Measurements from ENCODE around the gene SNURF.

The SNURF gene, protein sequence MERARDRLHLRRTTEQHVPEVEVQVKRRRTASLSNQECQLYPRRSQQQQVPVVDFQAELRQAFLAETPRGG

DNA sequence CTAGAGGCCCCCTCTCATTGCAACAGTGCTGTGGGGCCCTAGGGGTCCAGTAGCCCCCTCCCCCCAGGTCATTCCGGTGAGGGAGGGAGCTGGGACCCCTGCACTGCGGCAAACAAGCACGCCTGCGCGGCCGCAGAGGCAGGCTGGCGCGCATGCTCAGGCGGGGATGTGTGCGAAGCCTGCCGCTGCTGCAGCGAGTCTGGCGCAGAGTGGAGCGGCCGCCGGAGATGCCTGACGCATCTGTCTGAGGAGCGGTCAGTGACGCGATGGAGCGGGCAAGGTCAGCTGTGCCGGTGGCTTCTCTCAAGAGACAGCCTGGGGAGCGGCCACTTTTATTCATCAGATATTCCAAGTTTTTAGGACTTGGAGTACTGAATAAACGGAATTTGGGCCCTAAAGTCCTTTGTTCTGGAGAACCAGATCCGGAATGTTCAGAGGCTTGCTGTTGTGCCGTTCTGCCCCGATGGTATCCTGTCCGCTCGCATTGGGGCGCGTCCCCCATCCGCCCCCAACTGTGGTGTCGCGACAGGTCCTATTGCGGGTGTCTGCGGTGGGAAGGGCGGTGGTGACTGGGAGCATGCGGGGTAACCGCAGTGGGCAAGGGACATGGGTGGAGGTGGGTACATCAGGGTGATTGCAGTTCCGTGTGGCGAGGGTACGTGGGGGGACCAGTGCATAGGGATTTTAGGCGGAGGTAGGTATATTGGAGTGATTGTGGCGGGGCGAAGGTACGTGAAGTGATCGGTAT is at the start of gene SNURF, which contains the start of gene SNRPN:
Gene SNURF, plus strand, starts transcription at position 205 of the 748 bp plus-strand sequence. Its CDS starts 62 bp downstream, at position 267.
Gene SNRPN, plus strand, starts transcription at position 205 of the 748 bp plus-strand sequence. CDS start 19,467 bp downstream, outside the sequence.
- TF ChIP-seq EZH2phosphoT487 (IDR thresholded peaks at IDR 0.05; ENCODE audit: borderline replicate concordance, low read length), result no peak
- TF ChIP-seq, protein P1, sequence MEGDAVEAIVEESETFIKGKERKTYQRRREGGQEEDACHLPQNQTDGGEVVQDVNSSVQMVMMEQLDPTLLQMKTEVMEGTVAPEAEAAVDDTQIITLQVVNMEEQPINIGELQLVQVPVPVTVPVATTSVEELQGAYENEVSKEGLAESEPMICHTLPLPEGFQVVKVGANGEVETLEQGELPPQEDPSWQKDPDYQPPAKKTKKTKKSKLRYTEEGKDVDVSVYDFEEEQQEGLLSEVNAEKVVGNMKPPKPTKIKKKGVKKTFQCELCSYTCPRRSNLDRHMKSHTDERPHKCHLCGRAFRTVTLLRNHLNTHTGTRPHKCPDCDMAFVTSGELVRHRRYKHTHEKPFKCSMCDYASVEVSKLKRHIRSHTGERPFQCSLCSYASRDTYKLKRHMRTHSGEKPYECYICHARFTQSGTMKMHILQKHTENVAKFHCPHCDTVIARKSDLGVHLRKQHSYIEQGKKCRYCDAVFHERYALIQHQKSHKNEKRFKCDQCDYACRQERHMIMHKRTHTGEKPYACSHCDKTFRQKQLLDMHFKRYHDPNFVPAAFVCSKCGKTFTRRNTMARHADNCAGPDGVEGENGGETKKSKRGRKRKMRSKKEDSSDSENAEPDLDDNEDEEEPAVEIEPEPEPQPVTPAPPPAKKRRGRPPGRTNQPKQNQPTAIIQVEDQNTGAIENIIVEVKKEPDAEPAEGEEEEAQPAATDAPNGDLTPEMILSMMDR (IDR thresholded peaks at IDR 0.05; ENCODE audit: low read depth, low read length, poor library complexity, severe bottlenecking), result no peak
- Histone ChIP-seq H4K20me1 (ENCODE audit: control insufficient read depth, insufficient read depth, low read depth, low read length) (no peaks in the 10 kb centered on the region), H3K4me2 (ENCODE audit: low read length) (peak within 1 kb of the TSS; percentile 64), H3F3A (ENCODE audit: control insufficient read depth, insufficient read depth) (no peaks in the 10 kb centered on the region), H3K27ac (ENCODE audit: low read depth, low read length) (0 out of 2 replicates have a peak within 1 kb of the TSS, but pooled peaks have one; percentile 48), H3K9me3 (ENCODE audit: control insufficient read depth, insufficient read depth, low read length) (no peaks in the 10 kb centered on the region), H3K9me2 (replicated peaks; ENCODE audit: control insufficient read depth, low read length) (no peaks in the 10 kb centered on the region), H3K27me3 (ENCODE audit: control insufficient read depth, low read length) (no peaks in the 10 kb centered on the region), H3K4me3 (ENCODE audit: low read length) (peak within 1 kb of the TSS; percentile 91), H3K36me3 (ENCODE audit: control insufficient read depth, low read length) (no peaks in the 10 kb centered on the region), H3K79me2 (ENCODE audit: control insufficient read depth, low read length) (peaks cover 51% of the 10 kb centered on the region), H3K4me1 (ENCODE audit: control insufficient read depth, low read length) (peaks cover 11% of the 10 kb centered on the region; the same call in 1 of the 2 replicates)

DNA sequence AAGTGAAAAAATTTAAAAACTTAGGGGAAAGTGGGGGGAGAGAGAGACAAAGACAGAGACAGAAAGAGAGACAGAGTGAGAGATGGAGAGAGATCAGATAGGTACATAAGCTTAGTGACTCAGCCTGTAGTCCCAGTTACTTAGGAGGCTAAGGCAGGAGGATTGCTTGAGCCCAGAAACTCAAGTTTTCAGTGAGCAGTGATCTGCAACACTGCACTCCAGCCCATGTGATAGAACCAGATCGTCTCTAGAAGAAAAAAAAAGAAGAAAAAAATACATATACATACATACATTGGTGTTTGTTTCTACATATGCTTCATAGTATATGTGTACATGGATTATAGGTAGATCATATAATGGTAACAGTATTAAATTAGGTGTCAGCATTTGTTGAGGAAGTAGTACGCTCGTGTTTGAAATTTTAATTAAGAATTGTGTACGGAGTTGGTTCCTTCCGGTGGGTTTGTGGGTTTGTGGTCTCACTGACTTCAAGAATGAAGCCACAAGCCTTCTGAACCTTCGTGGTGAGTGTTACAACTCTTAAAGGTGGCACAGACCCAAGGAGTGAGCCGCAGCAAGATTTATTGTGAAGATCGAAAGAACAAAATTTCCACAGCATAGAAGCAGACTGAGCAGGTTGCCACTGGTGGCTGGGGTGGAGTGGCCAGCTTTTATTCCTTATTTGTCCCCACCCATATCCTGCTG is 38.3 kb upstream of the SNURF start:
- no peaks in the 10 kb centered on the region for H3K79me2 ChIP-seq (ENCODE audit: control insufficient read depth, low read length)
- H3K9me3 ChIP-seq (ENCODE audit: control insufficient read depth, insufficient read depth, low read length), result peaks cover 3% of the 10 kb centered on the region; the same call in 1 of the 2 replicates
- no peaks in the 10 kb centered on the region for H3K9me2 ChIP-seq (replicated peaks; ENCODE audit: control insufficient read depth, low read length)
- H3K36me3 ChIP-seq (ENCODE audit: control insufficient read depth, low read length), result no peaks in the 10 kb centered on the region
- no peak overlapping the region for H3K4me3 ChIP-seq (ENCODE audit: low read length)
- H3K27me3 ChIP-seq (ENCODE audit: control insufficient read depth, low read length), result no peaks in the 10 kb centered on the region
- TF ChIP-seq EZH2phosphoT487 (IDR thresholded peaks at IDR 0.05; ENCODE audit: borderline replicate concordance, low read length), result no peak
- TF ChIP-seq, protein P1 (IDR thresholded peaks at IDR 0.05; ENCODE audit: low read depth, low read length, poor library complexity, severe bottlenecking), result no peak
- no peaks in the 10 kb centered on the region for H3K4me1 ChIP-seq (ENCODE audit: control insufficient read depth, low read length)
- no peaks in the 10 kb centered on the region for H4K20me1 ChIP-seq (ENCODE audit: control insufficient read depth, insufficient read depth, low read depth, low read length)
- H3K27ac ChIP-seq (ENCODE audit: low read depth, low read length), result no peak overlapping the region
- no peak overlapping the region for H3K4me2 ChIP-seq (ENCODE audit: low read length)
- H3F3A ChIP-seq (ENCODE audit: control insufficient read depth, insufficient read depth), result no peaks in the 10 kb centered on the region

DNA sequence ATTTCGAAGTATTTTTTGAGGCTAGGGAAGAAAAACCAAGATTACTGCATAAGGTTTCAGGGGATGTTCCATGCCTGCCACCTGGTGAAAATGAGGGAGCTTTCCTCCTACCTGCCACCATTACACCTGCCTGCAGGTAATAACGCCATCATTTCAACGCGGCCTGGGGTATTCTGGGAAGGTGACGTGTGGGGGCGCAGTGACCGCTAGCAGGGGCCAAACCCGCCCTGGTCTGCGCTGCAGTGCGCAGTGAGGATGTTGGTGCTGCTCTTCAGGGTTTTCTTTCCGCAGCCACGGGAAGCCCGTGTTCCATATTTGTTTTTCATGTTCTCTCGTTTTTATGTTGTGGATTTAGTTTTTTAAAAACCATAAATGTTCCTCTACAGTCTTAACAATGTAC is 37.4 kb upstream of the SNURF start:
- Histone ChIP-seq H3K36me3 (ENCODE audit: control insufficient read depth, low read length) (no peaks in the 10 kb centered on the region), H3K9me2 (replicated peaks; ENCODE audit: control insufficient read depth, low read length) (no peaks in the 10 kb centered on the region), H3K79me2 (ENCODE audit: control insufficient read depth, low read length) (no peaks in the 10 kb centered on the region), H3F3A (ENCODE audit: control insufficient read depth, insufficient read depth) (no peaks in the 10 kb centered on the region), H3K4me2 (ENCODE audit: low read length) (no peak overlapping the region), H3K4me3 (ENCODE audit: low read length) (no peak overlapping the region), H3K4me1 (ENCODE audit: control insufficient read depth, low read length) (no peaks in the 10 kb centered on the region), H3K9me3 (ENCODE audit: control insufficient read depth, insufficient read depth, low read length) (peaks cover 3% of the 10 kb centered on the region; the same call in 1 of the 2 replicates), H3K27ac (ENCODE audit: low read depth, low read length) (no peak overlapping the region), H3K27me3 (ENCODE audit: control insufficient read depth, low read length) (no peaks in the 10 kb centered on the region), H4K20me1 (ENCODE audit: control insufficient read depth, insufficient read depth, low read depth, low read length) (no peaks in the 10 kb centered on the region)
- no peak for TF ChIP-seq EZH2phosphoT487 (IDR thresholded peaks at IDR 0.05; ENCODE audit: borderline replicate concordance, low read length)
- TF ChIP-seq, protein P1 (IDR thresholded peaks at IDR 0.05; ENCODE audit: low read depth, low read length, poor library complexity, severe bottlenecking), result no peak

Data from DOHH2 (cell line).